ENCODE data around the gene NCR3LG1.

The NCR3LG1 gene

GRCh38 chr11:17351510-17352176 lies at the start of gene NCR3LG1:
TSS of gene NCR3LG1 (plus strand) at chr11:17351800. CDS start at chr11:17351970, 170 bp downstream.
- peak; percentile 63 for DNase-seq (ENCODE audit: low spot score)

GRCh38 chr11:17313349-17314231 lies 38.0 kb upstream of the NCR3LG1 start:
- no peak for DNase-seq (ENCODE audit: low spot score)

GRCh38 chr11:17314232-17314547 lies 37.4 kb upstream of the NCR3LG1 start:
- no peak for DNase-seq (ENCODE audit: low spot score)

- no peak for DNase-seq (ENCODE audit: low spot score)
Measured at GRCh38 chr11:17314904-17315426, 36.6 kb upstream of the NCR3LG1 start.

- DNase-seq (ENCODE audit: low spot score) = no peak
Measured at GRCh38 chr11:17328871-17329494, 22.6 kb upstream of the NCR3LG1 start.

- no peak for DNase-seq (ENCODE audit: low spot score)
Measured at GRCh38 chr11:17331669-17332068, 19.9 kb upstream of the NCR3LG1 start.

GRCh38 chr11:17333799-17334586 lies 17.6 kb upstream of the NCR3LG1 start:
- DNase-seq (ENCODE audit: low spot score) = no peak

- no peak for DNase-seq (ENCODE audit: low spot score)
Measured at GRCh38 chr11:17343257-17343656, 8.3 kb upstream of the NCR3LG1 start.

- no peak for DNase-seq (ENCODE audit: low spot score)
Measured at GRCh38 chr11:17343907-17344306, 7.7 kb upstream of the NCR3LG1 start.

- DNase-seq (ENCODE audit: low spot score) = no peak
Measured at GRCh38 chr11:17347676-17348075, 3.9 kb upstream of the NCR3LG1 start.

GRCh38 chr11:17350455-17351171 lies 987 bp upstream of the NCR3LG1 start:
- no peak for DNase-seq (ENCODE audit: low spot score)

GRCh38 chr11:17351172-17351509 lies 459 bp upstream of the NCR3LG1 start:
- no peak for DNase-seq (ENCODE audit: low spot score)

- DNase-seq (ENCODE audit: low spot score) = peak; percentile 86
Measured at GRCh38 chr11:17352950-17353820, 1.6 kb downstream of the NCR3LG1 start.

- no peak for DNase-seq (ENCODE audit: low spot score)
Measured at GRCh38 chr11:17353821-17354600, 2.4 kb downstream of the NCR3LG1 start.

GRCh38 chr11:17354601-17354991 lies 3.0 kb downstream of the NCR3LG1 start:
- DNase-seq (ENCODE audit: low spot score) = peak; percentile 50

- no peak for DNase-seq (ENCODE audit: low spot score)
Measured at GRCh38 chr11:17366495-17366894, 14.9 kb downstream of the NCR3LG1 start.

GRCh38 chr11:17368551-17368950 lies 17.0 kb downstream of the NCR3LG1 start:
- DNase-seq (ENCODE audit: low spot score) = no peak

GRCh38 chr11:17369094-17369493 lies 17.5 kb downstream of the NCR3LG1 start:
- DNase-seq (ENCODE audit: low spot score) = no peak

GRCh38 chr11:17369684-17370243 lies 18.2 kb downstream of the NCR3LG1 start:
- DNase-seq (ENCODE audit: low spot score) = no peak
